GM10847 (cell line): ENCODE results near the gene MPL.

Experiments used
- POLR2A ChIP-seq: IDR thresholded peaks from 2 replicates; pipeline ENCODE4 v1.6.1; 2011; ENCODE audit not compliant: insufficient read length; ENCODE audit errors: extremely low read depth

Gene MPL

GRCh38 chr1:43303471-43304313 lies 33.9 kb upstream of the MPL start:
- no peak for TF ChIP-seq POLR2A

DNA sequence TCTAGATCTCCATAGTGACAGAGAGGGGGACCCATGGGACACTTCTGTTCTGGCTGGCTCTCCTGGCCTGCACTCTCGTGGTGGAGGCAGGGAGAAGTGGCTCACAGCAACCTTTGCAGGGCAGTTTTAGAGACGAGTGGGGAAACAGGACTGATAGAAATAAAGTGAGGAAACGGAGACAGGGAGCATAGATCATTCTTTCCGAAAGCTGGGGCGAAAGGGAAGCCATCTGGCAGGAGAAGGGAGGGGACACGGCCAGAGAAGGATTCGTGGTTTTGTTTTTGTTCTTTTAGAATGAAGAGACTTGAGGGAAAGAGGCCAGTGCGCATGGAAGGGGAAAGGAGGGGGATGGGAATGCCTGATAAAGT lies 33.3 kb upstream of the MPL start:
- no peak for TF ChIP-seq POLR2A

GRCh38 chr1:43304771-43305300 lies 32.8 kb upstream of the MPL start:
- no peak for TF ChIP-seq POLR2A

DNA sequence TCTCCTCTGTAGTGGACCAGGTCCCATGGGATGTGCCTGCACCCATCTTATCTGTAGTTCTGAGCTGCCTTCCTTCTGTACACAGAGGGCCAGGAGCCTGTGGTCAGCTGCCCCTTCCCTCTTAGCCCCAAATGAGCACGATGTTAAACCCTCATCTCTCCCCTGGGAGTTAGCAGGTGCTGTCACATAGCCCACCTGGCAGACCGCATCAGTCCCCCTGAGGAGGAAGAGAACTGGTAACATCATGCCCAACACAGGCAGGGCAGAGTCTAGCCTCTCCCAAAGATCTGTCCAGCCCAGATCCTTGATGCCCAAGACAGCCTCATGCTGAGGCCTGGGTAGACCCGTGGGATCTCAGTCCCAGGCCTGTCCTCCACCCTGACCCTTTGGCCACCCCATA lies 32.2 kb upstream of the MPL start:
- no peak for TF ChIP-seq POLR2A

GRCh38 chr1:43305926-43306687 lies 31.5 kb upstream of the MPL start:
- no peak for TF ChIP-seq POLR2A

DNA sequence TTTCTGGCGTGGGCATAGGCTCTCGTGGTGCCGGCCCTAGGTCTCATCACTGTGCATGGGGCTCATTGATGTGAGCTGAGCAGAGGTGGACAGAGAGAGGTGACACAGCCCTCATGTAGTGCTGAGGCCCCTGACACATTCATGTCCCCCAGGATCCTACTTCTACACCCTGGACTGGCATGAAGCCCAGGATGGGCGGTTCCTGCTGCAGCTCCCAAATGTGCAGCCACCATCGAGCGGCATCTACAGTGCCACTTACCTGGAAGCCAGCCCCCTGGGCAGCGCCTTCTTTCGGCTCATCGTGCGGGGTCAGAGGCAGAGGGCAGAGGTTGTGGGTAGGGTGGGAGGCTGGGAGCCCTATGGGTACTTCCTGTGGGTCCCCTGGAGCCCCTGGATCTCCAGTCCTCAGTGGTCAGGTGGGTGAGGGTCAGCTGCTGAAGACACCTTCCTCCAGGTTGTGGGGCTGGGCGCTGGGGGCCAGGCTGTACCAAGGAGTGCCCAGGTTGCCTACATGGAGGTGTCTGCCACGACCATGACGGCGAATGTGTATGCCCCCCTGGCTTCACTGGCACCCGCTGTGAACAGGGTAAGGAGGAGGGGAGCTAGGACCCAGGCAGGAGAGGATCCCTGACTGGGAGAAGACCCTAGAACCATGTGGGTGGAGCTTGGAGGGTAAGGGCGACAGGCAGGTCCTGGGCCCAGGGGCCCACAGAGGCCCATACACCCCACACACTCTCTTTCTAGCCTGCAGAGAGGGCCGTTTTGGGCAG lies 30.7 kb upstream of the MPL start:
- no peak for TF ChIP-seq POLR2A

GRCh38 chr1:43307458-43308158 lies 30.0 kb upstream of the MPL start:
- no peak for TF ChIP-seq POLR2A

DNA sequence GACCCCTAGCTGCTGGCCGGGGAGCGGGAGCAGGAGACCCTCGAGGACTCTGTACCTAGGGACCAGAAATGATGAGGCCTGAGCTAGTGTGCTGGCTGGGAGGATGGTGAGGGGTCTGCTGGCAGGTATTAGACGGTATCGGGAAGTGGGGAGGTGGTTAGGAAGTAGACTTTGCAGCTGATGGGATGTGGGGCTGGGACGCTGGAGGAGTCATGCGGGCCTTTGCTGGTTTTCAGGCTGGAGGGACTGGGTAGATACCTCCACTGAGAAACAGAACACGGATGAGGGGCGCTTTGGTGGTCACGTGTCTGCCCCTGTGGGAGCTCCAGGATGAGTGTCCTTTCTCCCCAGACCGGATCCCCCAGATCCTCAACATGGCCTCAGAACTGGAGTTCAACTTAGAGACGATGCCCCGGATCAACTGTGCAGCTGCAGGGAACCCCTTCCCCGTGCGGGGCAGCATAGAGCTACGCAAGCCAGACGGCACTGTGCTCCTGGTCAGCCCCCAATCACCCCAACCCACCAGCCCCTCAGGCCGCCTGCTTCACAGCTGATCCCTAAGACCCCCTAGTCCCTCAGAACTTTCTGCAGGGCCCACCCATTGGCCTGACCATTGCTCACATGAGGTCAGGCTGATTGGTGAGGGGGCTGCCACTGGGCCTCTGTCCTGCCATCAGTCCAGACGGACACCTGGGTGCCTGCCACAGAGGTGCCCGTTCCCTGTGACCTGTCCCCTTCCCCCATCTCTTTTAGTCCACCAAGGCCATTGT lies 28.8 kb upstream of the MPL start:
- no peak for TF ChIP-seq POLR2A

DNA sequence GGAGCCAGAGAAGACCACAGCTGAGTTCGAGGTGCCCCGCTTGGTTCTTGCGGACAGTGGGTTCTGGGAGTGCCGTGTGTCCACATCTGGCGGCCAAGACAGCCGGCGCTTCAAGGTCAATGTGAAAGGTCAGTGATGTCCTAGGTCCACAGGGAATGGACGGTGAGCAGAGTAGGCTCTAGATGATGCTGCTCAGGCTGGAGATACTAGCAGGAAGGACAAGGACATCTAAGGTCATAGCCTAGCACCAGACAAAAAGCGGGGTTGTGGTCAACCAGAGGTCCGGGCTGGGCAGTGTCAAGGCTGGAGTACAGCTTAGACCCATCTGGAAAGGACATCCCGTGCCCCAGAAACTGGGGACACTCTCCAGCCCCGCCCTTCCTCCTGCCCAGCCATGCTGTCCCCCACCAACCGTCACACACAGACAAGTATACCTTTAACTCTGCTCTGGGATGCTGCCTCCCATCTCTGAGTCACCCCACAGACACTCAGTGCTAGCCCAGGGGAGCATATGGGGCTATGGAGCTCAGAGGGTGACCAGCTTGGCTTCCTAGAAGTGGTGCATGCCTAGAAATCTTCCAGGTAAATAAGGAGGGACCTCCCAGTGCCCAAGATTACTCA lies 28.1 kb upstream of the MPL start:
- TF ChIP-seq POLR2A = no peak

DNA sequence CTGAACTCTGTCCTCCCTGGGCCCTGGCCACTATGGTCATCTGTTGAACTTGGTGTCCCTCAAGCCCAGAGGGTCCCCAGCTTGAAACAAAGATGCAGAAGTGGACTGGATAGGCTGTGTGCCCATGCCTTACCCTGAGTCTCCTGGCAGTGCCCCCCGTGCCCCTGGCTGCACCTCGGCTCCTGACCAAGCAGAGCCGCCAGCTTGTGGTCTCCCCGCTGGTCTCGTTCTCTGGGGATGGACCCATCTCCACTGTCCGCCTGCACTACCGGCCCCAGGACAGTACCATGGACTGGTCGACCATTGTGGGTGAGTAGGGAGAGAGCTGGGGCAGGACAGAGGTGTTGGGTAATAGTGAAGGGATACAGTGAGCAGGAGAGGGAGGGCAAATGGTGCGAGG lies 26.1 kb upstream of the MPL start:
- TF ChIP-seq POLR2A = no peak

DNA sequence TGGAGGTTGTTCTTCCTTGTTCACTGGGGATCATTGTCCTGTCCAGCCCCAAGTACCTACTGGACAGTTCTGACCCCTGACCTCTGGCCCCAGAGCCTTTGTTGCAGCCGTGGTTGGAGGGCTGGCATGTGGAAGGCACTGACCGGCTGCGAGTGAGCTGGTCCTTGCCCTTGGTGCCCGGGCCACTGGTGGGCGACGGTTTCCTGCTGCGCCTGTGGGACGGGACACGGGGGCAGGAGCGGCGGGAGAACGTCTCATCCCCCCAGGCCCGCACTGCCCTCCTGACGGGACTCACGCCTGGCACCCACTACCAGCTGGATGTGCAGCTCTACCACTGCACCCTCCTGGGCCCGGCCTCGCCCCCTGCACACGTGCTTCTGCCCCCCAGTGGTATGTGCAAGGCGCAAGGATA lies 25.4 kb upstream of the MPL start:
- TF ChIP-seq POLR2A = no peak

- no peak for TF ChIP-seq POLR2A
Observed at GRCh38 chr1:43312663-43313515, 24.7 kb upstream of the MPL start.

DNA sequence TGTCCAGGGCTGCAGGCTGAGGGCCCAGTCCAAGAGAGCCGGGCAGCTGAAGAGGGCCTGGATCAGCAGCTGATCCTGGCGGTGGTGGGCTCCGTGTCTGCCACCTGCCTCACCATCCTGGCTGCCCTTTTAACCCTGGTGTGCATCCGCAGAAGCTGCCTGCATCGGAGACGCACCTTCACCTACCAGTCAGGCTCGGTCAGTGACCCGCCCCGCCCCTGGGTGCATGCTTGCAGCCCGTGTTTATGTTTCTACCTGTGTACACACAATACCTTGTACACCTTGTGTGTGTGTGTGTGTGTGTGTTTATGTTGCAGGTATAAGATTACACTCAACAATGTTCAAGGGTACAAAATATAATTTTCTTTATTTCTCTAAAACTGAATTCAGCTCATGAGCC lies 23.8 kb upstream of the MPL start:
- TF ChIP-seq POLR2A = no peak
